ENCODE measurements around the gene KRTAP10-7. TPM values are rescaled to one million over a fixed set of nuclear protein-coding genes. Genes with fewer than 3 reads are reported as not detected.

The KRTAP10-7 gene
- total and polyA plus RNA-seq, 9 of the 15 experiments (the other 6 are each of a cell fraction or from before 2014, with no cell fraction given): not detected

- BruUV-seq (replicated peaks): no TSS peak
- Histone ChIP-seq H3K4me1 (replicated peaks in 1 of 2; ENCODE audit: control insufficient read depth in 2 of 2, insufficient read depth in 2 of 2, low read length in 2 of 2) (peaks cover 0 to 20% of the 10 kb centered on the region in 2 experiments; a peak in 1 of 5 replicates), H3K4me3 (no peak overlapping the region), H2AFZ (ENCODE audit: low read depth, low read length) (peak overlapping the region; percentile 49; the same call in 1 of the 2 replicates), H3K9me3 (replicated peaks; ENCODE audit: control insufficient read depth, insufficient read depth, low read depth, low read length) (no peaks in the 10 kb centered on the region), H3K27me3 (ENCODE audit: control insufficient read depth in 2 of 2, insufficient read depth in 2 of 2, low read length in 2 of 2) (peaks cover 20 to 34% of the 10 kb centered on the region in 2 experiments; a peak in 3 of 5 replicates), H3K79me2 (ENCODE audit: control insufficient read depth, insufficient read depth, low read length) (no peaks in the 10 kb centered on the region), H3K4me2 (ENCODE audit: insufficient read depth, low read length) (peak overlapping the region; percentile 8; the same call in 1 of the 2 replicates), H3K36me3 (ENCODE audit: control insufficient read depth, insufficient read depth, low read length) (no peaks in the 10 kb centered on the region), H3K9me1 (ENCODE audit: control insufficient read depth, insufficient read depth, low read length) (no peaks in the 10 kb centered on the region), H3K9ac (ENCODE audit: insufficient read depth in 1 of 2, low read depth in 2 of 2, low read length in 2 of 2) (no peak overlapping the region), H3K27ac (ENCODE audit: extremely low read depth, low read depth, low read length) (no peak overlapping the region), H4K20me1 (replicated peaks; ENCODE audit: control insufficient read depth, insufficient read depth, low read length) (no peaks in the 10 kb centered on the region)
- DNase-seq (ENCODE audit: extremely low read depth in 1 of 4, low spot score in 3 of 4) (peak in 3 of 4 experiments; percentile 37 to 41 (median 38)), FAIRE-seq (no peak), ATAC-seq (peak; percentile 70)
- in situ Hi-C loops (cut with MboI) (no loop called here), intact Hi-C loops (cut with micrococcal nuclease) (no loop called here)
- 4% methylated on average over 27 of the region's 27 CpGs for WGBS (ENCODE audit: insufficient coverage, low coverage, missing lambda C conversion rate)
- POLR2A ChIA-PET: interaction anchor here (0.6 kb wide), 1 partner anchor 42 kb away, joined by 3 read pairs; no protein-coding TSS in a partner anchor
- CTCF ChIA-PET (ENCODE audit: low intra/inter-chr PET ratio): no interaction called here
- peak; percentile 86 for TF ChIP-seq GABPA (tag; conservative IDR thresholded peaks at IDR 0.05; ENCODE audit: low read depth)
- TF ChIP-seq SRSF7 (optimal IDR thresholded peaks at IDR 0.05; ENCODE audit: low read depth, low read length): no peak
- no peak for TF ChIP-seq ZNF3 (CRISPR knock-in tag; IDR thresholded peaks at IDR 0.05)
- TF ChIP-seq ZBTB40 (IDR thresholded peaks at IDR 0.05): peak; percentile 86
- no peak for TF ChIP-seq ZBTB40 (CRISPR knock-in tag; IDR thresholded peaks at IDR 0.05)
- no peak for TF ChIP-seq GTF2B (IDR thresholded peaks at IDR 0.05; ENCODE audit: extremely low read depth, insufficient read length)
- TF ChIP-seq ATF7 (IDR thresholded peaks at IDR 0.05): peak; percentile 35; the same call in 1 of the 2 replicates
- TF ChIP-seq E2F6 (IDR thresholded peaks at IDR 0.05; ENCODE audit: borderline replicate concordance in 1 of 2, extremely low read depth in 1 of 2, insufficient read depth in 1 of 2, insufficient read length in 1 of 2, low read depth in 1 of 2, low read length in 1 of 2, poor library complexity in 1 of 2, severe bottlenecking in 1 of 2): peak in 1 of 2 experiments; percentile 2
- no peak for TF ChIP-seq MTA3 (IDR thresholded peaks at IDR 0.05; ENCODE audit: borderline replicate concordance)
Observed at GRCh38 chr21:44568667-44569556, 31.5 kb upstream of the KRTAP10-7 start.
